ENCODE data around the gene ZNF662.
A peak's percentile ranks its signal among the peaks of the same experiment; 100 is the strongest.

ZNF662 gene

GRCh38 chr3:42891042-42891441 is 14.9 kb upstream of the ZNF662 start:
- DNase-seq, result no peak

- DNase-seq, result no peak
Measured at GRCh38 chr3:42892169-42892568, 13.8 kb upstream of the ZNF662 start.

DNA sequence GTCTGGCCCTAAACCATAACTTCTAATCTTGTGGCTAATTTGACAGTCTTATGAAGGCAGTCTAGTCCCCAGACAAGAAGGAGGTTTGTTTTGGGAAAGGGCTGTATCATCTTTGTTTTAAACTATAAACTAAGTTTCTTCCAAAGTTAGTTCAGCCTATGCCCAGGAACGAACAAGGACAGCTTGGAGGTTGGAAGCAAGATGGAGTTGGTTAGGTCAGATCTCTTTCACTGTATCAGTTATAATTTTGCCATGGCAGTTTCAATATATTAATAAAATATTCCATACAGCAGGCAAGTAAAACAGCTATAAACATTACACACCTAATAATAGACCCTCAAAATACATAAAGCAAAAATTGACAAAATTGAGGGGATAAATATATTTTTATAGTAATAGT is 13.1 kb upstream of the ZNF662 start:
- no peak for DNase-seq

GRCh38 chr3:42894698-42895579 is 11.0 kb upstream of the ZNF662 start:
- DNase-seq, result no peak

DNA sequence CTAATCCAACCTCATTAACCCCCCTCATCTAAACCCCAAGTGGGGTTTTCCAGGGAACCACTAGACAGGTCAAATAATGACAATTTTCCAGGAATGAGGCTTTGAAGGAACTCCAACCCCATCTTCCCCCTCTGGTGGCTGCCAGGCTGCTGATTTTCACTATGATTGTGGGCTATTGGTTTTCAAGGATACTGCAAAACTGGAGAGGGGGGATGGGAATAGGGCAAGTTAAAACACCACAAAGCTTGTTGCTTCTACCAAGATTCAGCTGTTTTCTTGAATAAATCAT is 10.4 kb upstream of the ZNF662 start:
- no peak for DNase-seq

- no peak for DNase-seq
Measured at GRCh38 chr3:42898896-42899675, 6.9 kb upstream of the ZNF662 start.

DNA sequence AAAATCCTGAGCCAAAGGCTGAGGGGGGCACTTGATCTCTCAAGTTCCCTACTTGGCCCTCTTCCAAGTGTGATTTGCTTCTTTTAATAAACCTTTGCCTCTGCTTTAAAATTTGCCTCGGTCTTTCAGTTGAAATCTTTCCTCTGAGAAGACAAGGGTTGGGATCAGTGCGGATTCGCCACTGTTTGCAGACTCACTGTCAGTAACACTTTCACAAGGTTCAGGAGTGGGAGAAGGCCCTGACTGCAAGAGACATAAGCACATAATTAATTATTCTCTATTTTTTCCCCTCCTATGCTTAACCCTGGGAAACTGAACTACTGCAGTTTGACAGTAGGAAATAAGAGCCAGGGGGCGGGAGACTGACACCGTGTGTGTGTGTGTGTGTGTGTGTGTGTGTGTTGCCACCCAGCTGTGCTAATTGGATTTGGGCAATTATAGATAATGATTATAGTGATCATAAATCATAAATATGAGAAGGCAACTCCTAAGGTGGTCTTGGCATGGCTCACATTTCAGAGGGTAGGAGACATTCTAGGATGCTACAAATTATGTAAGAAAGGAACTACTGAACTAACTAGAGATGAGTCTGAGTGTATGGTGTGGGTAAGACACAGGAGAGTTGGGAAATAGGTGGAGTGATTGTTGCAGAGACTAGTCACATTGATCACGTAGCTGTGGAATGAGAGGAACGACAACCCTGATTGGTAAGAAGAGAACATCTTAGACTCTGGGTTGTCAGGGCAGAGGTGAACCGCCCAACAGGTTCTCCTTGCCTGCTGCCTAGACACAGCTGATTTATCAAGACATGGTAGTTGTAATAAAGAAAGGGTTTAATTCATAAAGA is 5.5 kb upstream of the ZNF662 start:
- DNase-seq, result no peak

DNA sequence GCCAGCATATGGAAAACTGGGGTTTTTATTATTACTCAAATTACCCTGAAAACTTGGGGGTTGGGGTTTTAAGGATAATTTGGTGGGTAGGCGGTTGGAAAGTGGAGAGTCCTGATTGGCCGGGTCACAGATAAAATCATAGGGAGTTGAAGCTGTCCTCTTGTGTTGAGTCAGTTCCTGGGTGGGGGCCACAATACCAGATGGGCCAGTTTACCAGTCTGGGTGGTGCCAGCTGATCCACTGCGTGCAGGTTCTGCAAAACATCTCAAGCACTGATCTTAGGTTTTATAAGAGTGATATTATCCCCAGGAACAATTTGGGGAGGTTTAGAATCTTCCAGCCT is 4.9 kb upstream of the ZNF662 start:
- DNase-seq, result no peak

GRCh38 chr3:42902257-42902656 is 3.7 kb upstream of the ZNF662 start:
- DNase-seq, result no peak

DNA sequence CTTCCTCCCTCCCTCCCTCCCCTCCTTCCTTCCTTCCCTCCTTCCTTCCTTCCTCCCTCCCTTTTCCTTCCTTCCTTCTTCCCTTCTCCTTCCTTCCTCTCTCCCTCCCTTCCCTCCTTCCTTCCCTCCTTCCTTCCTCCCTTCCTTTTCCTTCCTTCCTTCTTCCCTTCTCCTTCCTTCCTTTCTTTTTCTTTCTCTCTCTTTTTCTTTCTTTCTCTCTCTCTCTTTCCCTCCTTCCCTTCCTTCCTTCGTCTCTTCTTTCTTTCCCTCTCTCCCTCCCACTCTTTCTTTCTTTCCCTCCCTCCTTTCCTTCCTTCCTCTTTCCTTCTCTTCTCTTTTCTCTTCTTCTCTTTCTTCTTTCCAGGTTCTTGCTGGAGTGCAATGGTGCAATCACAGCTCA is 1.9 kb upstream of the ZNF662 start:
- no peak for DNase-seq

GRCh38 chr3:42905740-42906069 is 237 bp upstream of the ZNF662 start:
- peak in 1 of 2 experiments; percentile 16 for DNase-seq

- no peak for DNase-seq
Measured at GRCh38 chr3:42906848-42907183, 874 bp downstream of the ZNF662 start.

DNA sequence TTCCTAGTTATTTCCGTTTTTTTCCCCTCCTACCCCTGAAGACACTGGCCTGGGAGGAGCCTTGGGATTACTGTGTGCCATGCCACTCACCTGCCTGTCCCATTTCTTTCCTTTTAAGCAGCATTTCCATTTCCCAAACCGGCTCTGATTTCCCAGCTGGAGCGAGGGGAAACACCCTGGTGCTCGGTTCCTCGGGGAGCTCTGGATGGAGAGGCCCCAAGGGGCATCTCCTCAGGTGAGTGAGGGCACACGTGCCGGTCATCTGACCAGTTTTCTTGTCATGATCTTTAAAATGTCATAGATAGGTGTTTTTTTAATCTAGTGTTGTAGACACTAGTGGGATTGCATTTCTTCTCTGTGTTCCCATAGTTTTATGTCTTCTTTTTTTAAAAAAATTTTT is 2.7 kb downstream of the ZNF662 start:
- no peak for DNase-seq

DNA sequence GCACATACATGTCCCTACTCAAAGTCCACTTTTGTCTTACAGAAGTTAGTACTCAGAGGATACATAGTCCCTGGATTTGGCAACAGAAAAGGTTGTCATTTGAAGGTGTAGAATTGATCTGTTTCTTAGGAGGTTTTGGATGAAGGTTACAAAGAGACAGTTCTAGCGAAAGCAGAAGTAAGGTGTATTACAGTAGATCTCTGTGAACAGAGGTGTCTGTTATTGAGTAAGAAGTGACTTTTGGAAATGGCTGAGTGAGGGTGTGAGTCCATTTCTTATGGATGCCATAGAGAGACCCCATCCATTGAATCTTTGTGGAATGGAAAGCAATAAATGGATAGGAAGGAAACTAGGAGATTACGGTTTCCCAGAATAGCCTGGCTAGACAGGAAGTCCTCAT is 5.6 kb downstream of the ZNF662 start:
- DNase-seq, result no peak

DNA sequence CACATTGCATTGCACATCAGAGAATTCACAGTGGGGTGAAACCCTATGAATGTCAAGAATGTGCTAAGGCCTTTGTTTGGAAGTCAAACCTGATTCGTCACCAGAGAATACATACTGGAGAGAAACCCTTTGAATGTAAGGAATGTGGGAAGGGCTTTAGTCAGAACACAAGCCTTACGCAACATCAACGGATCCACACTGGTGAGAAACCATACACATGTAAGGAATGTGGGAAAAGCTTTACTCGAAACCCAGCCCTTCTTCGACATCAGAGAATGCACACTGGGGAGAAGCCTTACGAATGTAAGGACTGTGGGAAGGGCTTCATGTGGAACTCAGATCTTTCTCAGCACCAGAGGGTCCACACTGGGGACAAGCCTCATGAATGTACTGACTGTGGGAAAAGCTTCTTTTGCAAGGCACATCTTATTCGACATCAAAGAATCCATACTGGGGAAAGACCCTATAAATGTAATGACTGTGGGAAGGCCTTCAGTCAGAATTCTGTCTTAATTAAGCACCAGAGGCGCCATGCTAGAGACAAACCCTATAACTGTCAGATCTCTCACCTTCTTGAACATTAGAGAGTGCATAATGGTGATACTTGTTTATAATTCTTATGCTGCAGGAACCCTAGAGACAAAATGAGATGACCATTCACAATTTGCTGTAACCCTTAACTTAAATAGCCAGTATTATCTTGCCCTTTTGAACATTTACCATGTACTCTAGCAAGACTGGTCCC is 9.0 kb downstream of the ZNF662 start:
- DNase-seq, result no peak

GRCh38 chr3:42923606-42924005 is 17.7 kb downstream of the ZNF662 start:
- DNase-seq, result no peak

DNA sequence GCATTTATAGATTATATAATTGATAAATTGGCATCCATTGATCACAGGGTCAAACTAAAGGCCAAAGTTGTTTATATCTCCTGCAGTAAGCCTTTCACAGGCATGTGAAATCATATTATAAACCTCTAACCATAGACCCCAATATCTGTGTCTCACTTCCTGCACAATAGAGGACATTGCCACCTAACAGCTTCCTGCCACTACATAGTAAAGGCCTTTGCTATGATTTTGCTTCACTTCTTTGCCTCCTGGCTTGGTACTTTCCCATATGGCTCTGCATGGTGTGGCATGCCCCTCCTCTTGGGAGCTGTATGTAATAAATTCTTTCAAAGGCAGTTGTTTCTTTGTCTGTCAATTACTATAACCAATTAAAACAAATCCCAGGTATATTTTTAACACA is 20.4 kb downstream of the ZNF662 start:
- no peak for DNase-seq

- DNase-seq, result no peak
Measured at GRCh38 chr3:42934111-42934510, 28.2 kb downstream of the ZNF662 start.

DNA sequence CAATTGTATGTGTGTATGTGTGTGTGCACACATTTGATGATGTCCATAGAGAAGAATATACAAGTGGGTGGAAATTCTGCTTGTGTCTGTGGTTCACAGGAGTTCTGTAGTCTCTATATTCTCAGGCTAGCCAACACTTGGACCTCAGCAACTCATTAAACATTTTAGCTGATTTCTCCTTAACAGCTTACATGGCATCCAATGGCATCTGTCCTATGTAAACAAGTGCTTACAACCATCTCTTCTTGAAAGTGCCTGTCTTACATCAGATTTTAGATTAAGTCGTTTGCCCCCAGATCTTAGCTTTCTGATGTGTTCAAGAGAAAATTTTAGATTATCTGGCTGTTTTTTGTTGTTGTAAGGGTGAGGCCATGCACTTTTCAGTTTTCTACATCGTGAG is 29.0 kb downstream of the ZNF662 start:
- DNase-seq, result no peak

- no peak for DNase-seq
Measured at GRCh38 chr3:42935472-42935871, 29.5 kb downstream of the ZNF662 start.

DNA sequence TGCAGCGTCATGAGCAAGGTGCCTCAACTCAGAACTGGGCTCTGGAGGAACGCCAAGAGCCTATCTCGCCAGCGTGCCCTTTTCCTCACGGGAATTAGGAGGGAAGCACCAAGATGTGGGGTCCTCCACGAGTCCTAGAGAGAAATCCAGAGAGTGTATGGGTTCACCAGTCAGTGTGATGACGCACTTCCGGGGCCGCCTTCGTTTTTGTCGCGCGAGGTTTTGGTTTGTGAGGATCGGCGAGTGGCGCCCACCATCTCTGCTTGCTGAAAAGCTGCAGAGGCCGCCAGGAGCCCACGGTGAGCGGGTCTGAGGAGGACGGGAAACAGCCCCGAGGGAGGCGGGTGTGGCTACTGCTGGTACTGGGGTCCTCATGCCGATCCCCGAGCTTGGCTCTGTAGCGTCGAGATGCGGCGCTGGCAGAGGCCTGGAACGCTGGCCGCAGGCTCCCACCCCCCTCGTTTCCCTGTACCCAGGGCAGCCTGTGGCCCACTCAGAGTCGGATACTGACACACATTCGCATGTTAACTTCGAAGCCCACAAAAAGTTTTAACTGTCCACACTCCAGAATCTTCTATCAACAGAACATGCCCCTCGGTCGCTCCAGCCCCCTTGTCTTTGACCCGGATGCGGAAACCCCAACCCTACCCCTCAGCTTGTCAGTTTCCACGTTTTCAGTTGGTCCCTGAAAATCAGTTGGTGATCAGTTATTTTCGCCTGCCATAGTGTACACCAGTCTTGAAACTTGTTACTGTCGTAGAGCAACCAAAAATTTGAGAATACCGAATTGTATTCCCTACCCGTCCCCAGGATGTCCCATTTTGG is 30.4 kb downstream of the ZNF662 start:
- no peak for DNase-seq

DNA sequence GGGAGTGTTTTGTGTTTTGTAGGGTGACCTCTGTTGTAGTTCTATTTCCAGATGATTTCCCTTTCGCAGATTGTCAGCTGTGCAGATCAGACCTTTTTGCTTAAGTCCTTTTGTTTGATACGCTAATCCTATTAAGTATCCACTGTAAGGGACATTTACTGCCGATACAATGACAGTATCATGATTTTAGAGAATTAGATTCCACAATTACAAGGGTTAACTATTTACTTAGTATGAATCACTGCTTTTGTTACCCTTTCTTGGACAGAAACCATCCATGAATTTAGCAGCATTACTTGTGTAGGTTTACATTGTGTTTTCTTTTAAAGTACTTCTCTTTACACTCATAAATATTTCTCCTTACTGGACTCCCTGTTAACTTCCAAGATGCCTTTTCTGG is 31.4 kb downstream of the ZNF662 start:
- no peak for DNase-seq

Data from cerebellar nuclear complex (tissue), 1 donor.